T-helper 2 cell (primary cell): ENCODE data around the gene ZNF654.

Experiments
- DNase-seq, 5 experiments: peaks; one replicate each; pipeline versions ENCODE4 v3.0.0 to v3.0.0-alpha.2; 2012 to 2022

ZNF654 gene

GRCh38 chr3:88061746-88062145, 2.7 kb downstream of the ZNF654 start:
- no peak for DNase-seq

GRCh38 chr3:88075072-88075471, 16.0 kb downstream of the ZNF654 start:
- no peak for DNase-seq

DNA sequence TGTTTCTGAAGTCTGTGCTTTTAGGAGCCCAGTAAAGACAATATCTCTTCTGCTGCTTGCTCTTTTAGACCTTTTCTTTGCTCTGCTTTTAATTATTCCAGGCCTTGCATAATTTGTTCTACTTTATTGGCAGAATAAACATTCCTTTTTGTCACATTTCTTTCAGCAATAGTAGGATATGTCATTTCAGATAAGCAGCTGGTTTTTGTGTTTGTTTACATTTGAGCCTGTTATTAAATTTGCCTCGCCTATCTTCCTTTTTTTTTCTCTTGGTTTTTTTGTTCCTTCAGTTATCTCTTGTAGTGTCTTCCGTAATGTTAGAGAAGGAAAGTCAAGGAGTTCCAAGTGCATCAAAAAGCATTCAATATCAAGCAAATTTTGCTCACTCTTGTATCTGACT, 16.4 kb downstream of the ZNF654 start:
- DNase-seq = no peak

- no peak for DNase-seq
Observed at GRCh38 chr3:88076712-88077111, 17.7 kb downstream of the ZNF654 start.

- DNase-seq = no peak
Observed at GRCh38 chr3:88078932-88079331, 19.9 kb downstream of the ZNF654 start.

GRCh38 chr3:88082854-88083253, 23.8 kb downstream of the ZNF654 start:
- no peak for DNase-seq

DNA sequence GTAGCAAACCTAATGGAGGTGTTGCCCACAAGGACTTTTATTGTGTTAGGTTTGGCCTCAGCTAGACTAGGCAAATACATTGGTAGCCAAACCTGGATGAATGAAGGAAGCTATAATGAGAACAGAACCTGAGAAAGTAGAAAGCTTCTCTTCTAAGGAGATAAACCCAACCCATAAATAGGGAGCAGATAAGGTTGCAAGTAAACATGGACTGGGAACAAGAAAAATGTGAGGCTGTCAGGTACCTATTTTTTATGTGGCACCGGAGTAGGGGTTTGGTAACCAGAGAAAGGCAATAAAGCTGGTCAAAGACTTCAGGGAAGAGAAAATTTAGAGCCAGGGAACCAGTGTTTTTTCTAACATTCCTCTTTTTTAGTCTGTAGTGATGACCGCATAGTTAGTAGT, 25.0 kb downstream of the ZNF654 start:
- DNase-seq = no peak

- DNase-seq = no peak
Observed at GRCh38 chr3:88090681-88091080, 31.6 kb downstream of the ZNF654 start.

GRCh38 chr3:88092270-88092669, 33.2 kb downstream of the ZNF654 start:
- no peak for DNase-seq

DNA sequence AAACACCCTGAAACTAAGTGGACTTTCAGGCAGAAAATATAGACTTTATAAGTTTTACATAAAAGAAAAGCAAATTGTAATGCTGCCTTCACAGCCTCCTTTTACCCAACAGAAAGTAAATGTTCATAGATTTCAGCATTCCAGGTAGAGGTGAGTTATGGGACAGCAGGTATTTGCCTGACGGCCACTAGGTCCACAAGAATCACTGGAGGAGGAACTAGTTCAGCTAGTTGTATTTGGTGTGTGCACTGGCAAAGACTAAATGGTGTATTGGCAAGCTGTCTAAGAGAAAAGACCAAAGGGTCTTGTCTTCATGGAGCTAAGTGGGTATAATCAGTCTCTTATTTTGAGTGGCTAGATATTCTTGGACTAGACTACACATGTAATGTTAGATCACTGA, 34.2 kb downstream of the ZNF654 start:
- DNase-seq = no peak

- no peak for DNase-seq
Observed at GRCh38 chr3:88101142-88101541, 42.1 kb downstream of the ZNF654 start.

- no peak for DNase-seq
Observed at GRCh38 chr3:88105325-88105724, 46.3 kb downstream of the ZNF654 start.

DNA sequence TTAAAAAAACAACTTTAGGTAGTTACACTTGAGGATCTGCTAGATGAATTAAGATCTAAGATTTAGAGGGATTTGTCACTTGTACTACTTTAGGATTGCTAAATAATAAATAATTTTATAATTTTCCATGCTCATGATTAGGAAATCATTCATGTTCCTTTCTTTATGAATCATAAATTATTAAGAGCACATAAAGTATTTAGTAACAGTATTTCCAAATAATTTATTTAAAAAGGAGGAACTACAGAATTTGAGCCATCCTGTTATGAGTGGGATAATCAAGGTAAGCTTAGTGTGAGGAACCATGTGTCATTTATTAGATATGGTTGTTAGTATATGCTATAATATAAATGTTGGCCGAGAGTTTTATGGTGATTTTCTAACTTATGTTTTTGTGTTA, 53.2 kb downstream of the ZNF654 start:
- no peak for DNase-seq

DNA sequence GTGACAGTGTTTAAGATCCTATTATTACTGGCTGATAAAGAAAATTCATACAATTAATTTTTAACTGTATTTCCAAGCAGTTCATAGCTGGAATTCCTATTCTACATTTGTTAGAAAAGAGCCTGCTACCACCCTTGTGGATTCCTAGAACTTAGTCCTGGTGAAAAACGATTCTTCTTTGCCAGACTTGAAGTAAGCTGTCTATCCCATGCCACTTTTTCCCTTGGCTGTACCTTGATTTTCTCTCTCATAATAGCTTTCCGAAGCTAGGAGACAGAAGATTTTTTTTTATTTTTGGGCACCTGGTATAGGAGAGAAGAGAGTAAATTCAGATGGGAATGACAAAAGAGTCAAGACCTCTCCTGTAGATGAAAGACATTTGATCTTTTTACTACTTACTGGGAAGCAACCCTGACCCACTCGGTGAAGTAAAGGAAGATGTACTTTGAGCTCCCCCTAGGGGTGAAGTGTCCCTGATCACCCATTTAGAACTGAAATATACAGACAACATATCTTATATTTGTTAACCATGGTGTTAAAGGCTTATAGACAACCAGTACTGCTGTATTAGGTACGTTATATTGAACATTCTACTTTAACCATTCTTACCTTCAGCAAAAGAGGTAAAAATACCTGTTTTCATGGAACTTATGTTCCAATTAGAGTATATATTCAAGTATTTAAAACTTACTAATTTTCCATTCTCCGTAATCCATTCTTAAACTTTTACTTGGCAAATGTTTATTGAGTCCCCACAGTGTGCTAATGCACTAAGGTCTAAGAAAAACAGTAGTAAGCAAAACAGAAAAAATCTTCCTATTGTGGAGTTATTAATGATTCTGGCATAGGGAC, 54.5 kb downstream of the ZNF654 start:
- DNase-seq = peak in 4 of 5 experiments; percentile 9 to 72 (median 22)

DNA sequence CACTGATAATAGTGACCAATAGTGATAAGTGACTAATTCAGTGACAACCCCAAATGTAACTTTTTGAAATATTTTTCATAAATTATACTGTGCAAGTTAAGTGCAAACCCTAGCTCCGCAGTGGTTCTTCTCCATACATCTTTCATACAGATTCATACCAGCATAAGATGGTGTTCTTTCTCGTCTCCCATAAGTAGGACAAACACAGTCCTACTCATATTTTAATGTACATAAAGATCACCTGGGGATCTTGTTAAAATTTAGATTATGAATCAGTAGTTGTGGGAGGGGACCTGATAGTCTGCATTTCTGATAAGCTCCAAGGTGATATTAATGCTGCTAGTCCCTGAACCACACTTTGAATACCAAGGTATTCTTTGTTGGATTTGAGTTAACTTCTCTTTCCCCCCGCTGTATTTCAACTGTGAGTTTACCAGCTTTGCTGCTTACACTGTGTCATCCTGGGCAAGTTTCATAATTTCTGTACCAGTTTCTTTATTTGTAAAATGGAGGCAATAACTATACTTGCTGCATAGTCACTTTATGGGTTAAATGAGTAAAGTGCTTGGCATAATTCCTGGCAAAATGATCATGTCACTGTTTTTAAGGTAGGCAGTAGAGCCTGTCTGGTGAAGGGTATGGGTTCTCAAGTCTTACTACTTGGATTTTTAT, 56.0 kb downstream of the ZNF654 start:
- DNase-seq = peak in 1 of 5 experiments; percentile 20

- no peak for DNase-seq
Observed at GRCh38 chr3:88117683-88118082, 58.6 kb downstream of the ZNF654 start.

DNA sequence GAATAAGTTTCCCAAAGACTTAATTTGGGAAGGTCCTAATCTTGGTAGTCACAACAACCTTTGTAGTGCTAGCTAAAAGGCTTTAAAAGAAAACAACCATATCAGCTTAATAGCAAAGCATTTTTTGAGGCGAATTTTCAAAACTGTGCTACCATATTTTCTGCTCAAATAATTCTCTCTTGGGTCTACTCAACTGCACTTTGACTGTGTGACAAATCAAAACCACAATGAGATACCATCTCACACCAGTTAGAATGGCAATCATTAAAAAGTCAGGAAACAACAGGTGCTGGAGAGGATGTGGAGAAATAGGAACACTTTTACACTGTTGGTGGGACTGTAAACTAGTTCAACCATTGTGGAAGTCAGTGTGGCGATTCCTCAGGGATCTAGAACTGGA, 59.5 kb downstream of the ZNF654 start:
- peak in 1 of 5 experiments; percentile 22 for DNase-seq

DNA sequence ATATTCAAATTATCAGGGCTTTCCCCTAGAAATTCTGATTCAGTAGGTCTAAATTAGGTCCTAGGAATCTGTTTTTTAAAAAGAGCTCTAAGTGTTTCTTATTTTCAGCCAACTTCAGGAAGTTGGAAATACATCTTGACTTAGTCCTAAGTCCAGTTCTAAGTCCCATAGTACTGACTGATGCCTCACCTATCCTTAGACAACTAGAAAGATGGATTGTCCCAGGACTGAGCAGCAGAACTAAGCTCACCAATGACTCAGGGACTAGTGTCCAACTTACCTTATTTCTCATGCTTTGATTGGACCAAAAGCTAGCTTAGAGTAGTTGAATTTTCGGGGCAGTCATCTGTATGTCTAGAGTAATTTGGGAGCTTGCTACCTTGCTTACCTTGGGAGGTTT, 64.5 kb downstream of the ZNF654 start:
- DNase-seq = no peak

GRCh38 chr3:88131695-88132094, 72.6 kb downstream of the ZNF654 start:
- no peak for DNase-seq

GRCh38 chr3:88132894-88133293, 73.8 kb downstream of the ZNF654 start:
- no peak for DNase-seq

- no peak for DNase-seq
Observed at GRCh38 chr3:88133711-88134263, 74.7 kb downstream of the ZNF654 start.

DNA sequence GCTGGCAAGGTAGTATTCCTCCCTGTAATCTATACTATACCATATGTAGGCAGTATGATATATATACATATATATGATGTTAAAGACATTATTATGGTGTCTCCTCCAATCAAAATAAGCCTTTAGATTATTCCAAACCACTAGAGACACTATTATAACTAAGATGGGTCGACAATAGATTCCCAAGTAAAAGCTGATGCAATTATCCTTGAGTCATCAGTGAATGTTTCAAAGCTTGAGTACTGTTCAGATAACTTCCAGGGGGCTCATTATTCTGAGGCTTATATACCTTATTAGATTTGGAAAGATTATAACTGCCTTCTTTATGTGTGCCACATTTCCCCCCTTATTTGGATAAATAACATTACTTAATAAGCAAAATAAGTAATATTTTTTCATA, 78.8 kb downstream of the ZNF654 start:
- DNase-seq = no peak

GRCh38 chr3:88141458-88142083, 82.5 kb downstream of the ZNF654 start:
- DNase-seq = peak in 1 of 5 experiments; percentile 7
